Cardiac muscle cell (in vitro differentiated cells and primary cell): ENCODE data around the gene CTDSP2. TPM values are rescaled to one million over a fixed set of nuclear protein-coding genes. Genes with fewer than 3 reads are reported as not detected.
"Not testable (repeated sequence)": the region's sequence is repeated elsewhere in the genome, so short reads cannot be mapped to it uniquely, and the experiment has no call there.

ENCODE experiments used
- DNase-seq, 2 donors: peaks; one replicate each; pipeline versions ENCODE4 v3.0.0 to v3.0.0-alpha.2; 2010 to 2017; ENCODE audit warnings: low read depth in 1 of 2, low spot score in 1 of 2
- H3K27ac ChIP-seq: fragments of 200-600 bp; sonication (generic); 2 replicates; pipeline ENCODE4 v1.5.1; 2016
- H3K27me3 ChIP-seq: fragments of 200-600 bp; sonication (generic); 2 replicates; pipeline ENCODE4 v1.6.0; 2016; ENCODE audit warnings: control low read depth
- H3K36me3 ChIP-seq: fragments of 200-600 bp; sonication (generic); 2 replicates; pipeline ENCODE4 v1.5.1; 2016; ENCODE audit warnings: control low read depth
- H3K4me1 ChIP-seq: fragments of 200-600 bp; sonication (generic); 2 replicates; pipeline ENCODE4 v1.8.1; 2017; ENCODE audit warnings: low read depth, mild to moderate bottlenecking, mixed run types
- H3K4me3 ChIP-seq: fragments of 200-600 bp; sonication (generic); 2 replicates; pipeline ENCODE4 v1.5.1; 2016; ENCODE audit warnings: mild to moderate bottlenecking
- H3K9me3 ChIP-seq: fragments of 200-600 bp; sonication (generic); 2 replicates; pipeline ENCODE4 v1.5.1; 2017; ENCODE audit warnings: low read depth, mild to moderate bottlenecking, control low read depth
- polyA plus RNA-seq: library from polyadenylated mRNA; unstranded; fragments of >200 nt; fragmentation: Nextera tagmentation; extraction: Ambion mirVana; gene quantifications from 2 replicates; pipeline ENCODE4 v1.2.1, GENCODE V29; 2016
- total RNA-seq: library from RNA; depleted of rRNA; stranded (reverse); fragments of >200 nt; gene quantifications from 2 replicates; pipeline ENCODE4 v1.2.3, GENCODE V29; 2016
- TF ChIP-seq, protein P1 (sequence below): IDR thresholded peaks from 2 replicates; pipeline ENCODE4 v1.5.1; 2012; ENCODE audit warnings: low read depth, mild to moderate bottlenecking, low read length

CTDSP2 gene
- total and polyA plus RNA-seq, 2 experiments from 2014 or later = 82.9 to 105 TPM

DNA sequence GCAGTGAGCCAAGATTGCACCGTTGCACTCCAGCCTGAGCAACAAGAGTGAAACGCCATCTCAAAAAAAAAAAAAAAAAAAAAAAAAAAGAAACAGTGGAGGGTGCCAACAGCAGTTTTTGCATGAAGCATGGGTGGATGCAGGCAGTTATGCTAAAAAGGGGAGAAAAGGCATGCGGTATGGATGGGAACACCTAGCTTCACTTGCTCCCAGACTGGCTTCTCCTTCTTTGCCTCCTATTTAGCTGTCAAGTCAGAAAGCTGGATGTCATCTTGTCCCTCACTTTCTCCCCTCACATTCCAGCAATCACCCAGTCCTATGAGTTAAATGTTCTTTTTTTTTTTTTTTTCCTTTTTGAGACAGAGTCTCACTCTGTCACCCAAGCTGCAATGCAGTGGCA lies 71.5 kb downstream of the CTDSP2 start:
- Histone ChIP-seq H3K4me1 (peaks cover 4% of the 10 kb centered on the region), H3K9me3 (no peaks in the 10 kb centered on the region), H3K4me3 (no peak overlapping the region), H3K36me3 (no peaks in the 10 kb centered on the region), H3K27ac (no peak overlapping the region), H3K27me3 (no peaks in the 10 kb centered on the region)
- TF ChIP-seq, protein P1, sequence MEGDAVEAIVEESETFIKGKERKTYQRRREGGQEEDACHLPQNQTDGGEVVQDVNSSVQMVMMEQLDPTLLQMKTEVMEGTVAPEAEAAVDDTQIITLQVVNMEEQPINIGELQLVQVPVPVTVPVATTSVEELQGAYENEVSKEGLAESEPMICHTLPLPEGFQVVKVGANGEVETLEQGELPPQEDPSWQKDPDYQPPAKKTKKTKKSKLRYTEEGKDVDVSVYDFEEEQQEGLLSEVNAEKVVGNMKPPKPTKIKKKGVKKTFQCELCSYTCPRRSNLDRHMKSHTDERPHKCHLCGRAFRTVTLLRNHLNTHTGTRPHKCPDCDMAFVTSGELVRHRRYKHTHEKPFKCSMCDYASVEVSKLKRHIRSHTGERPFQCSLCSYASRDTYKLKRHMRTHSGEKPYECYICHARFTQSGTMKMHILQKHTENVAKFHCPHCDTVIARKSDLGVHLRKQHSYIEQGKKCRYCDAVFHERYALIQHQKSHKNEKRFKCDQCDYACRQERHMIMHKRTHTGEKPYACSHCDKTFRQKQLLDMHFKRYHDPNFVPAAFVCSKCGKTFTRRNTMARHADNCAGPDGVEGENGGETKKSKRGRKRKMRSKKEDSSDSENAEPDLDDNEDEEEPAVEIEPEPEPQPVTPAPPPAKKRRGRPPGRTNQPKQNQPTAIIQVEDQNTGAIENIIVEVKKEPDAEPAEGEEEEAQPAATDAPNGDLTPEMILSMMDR = no peak
- DNase-seq = no peak

DNA sequence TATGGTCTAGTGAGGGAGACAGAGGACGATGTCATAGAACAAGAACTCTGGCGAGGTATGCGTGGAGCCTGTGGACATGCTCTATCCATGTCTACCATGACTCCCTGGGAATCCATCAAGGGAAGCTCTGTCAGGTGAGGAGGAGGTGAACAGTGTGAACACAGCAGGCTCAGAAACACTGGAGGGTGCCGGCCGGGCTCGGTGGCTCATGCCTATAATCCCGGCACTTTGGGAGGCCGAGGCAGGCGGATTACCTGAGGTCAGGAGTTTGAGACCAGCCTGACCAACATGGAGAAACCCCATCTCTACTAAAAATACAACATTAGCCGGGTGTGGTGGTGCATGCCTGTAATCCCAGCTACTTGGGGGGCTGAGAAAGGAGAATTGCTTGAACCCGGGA lies 71.9 kb downstream of the CTDSP2 start:
- H3K4me1 ChIP-seq, H3K4me3 ChIP-seq, H3K27ac ChIP-seq, H3K9me3 ChIP-seq, H3K36me3 ChIP-seq, DNase-seq, H3K27me3 ChIP-seq: not testable (repeated sequence)

DNA sequence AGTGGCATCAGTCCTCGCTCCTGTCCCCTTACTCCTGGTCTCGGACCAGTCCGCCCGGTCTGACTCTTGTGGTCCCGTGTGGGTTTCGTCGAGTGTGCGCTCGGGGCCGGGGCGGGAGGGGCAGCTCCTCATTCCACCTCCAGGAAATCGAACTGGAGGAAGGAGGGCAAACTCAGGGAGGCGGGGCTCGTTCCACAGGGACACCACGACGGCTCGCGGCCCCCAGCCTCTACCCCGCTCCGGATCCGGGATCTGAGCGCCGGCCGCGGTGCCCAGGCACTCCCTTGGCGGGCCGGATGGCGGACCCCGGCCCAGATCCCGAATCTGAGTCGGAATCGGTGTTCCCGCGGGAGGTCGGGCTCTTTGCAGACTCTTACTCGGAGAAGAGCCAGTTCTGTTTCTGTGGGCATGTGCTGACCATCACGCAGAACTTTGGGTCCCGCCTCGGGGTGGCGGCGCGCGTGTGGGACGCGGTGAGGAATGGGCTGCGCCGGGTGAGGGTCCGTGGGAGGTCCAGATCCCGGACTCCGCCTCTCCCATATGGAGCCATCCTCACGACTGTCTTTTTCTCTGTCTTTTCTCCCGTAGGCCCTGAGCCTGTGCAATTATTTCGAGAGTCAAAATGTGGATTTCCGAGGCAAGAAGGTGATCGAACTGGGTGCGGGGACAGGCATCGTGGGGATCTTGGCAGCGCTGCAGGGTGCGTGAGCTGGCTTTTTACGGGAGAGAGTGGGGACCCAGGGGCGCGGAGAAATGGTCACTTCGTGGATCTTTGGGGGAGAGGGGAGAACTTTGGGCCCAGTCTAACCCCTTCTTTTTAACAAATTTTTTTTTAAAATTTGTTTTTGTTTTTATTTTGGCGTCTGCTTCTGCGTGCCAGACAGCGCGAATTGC lies 73.9 kb downstream of the CTDSP2 start, which contains the start of gene EEF1AKMT3:
Gene EEF1AKMT3 (plus strand): TSS at position 186 of the 894 bp plus-strand sequence. CDS start 111 bp downstream, at position 297.
- DNase-seq = peak; percentile 54 to 57
- TF ChIP-seq, protein P1 = no peak
- H3K36me3 ChIP-seq = no peaks in the 10 kb centered on the region
- H3K4me3 ChIP-seq = peak within 1 kb of the TSS; percentile 57
- H3K27ac ChIP-seq = peak within 1 kb of the TSS; percentile 86
- H3K4me1 ChIP-seq = peaks cover 4% of the 10 kb centered on the region
- peaks cover 2% of the 10 kb centered on the region for H3K27me3 ChIP-seq
- H3K9me3 ChIP-seq = no peaks in the 10 kb centered on the region

DNA sequence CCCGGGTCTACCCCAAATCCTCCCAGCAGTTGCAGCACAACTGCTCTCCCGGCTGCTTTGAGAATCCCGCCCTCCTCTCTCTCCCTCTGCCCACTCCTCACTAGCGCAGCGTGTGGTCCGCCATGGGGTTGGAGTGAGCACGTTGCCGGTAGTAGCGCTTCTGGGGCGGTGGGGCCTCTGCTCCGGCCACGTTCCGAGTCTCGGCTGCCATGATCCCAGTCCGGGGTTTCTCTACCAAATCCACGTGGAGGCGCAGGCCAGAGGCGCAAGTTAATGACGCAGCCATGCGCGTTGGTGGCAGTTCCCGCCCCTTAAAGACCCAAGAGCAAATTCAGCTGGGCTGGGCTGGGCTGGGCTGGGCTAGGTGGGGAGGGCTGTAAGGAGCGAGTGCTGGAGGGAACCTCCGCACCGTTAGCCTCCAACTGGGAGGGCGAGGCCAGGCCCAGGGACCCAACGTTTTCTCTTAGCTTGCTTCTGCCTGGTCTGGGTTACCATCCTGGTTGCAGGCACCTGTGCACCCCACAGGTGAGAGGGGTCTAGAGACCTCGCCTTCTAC lies 74.6 kb downstream of the CTDSP2 start, which contains the start of gene METTL1:
Gene METTL1 (minus strand): TSS at position 233 of the 556 bp plus-strand sequence. CDS start 22 bp downstream, at position 211.
- no peaks in the 10 kb centered on the region for H3K9me3 ChIP-seq
- H3K4me3 ChIP-seq = peak within 1 kb of the TSS; percentile 57
- H3K4me1 ChIP-seq = peaks cover 4% of the 10 kb centered on the region
- no peaks in the 10 kb centered on the region for H3K36me3 ChIP-seq
- peak within 1 kb of the TSS; percentile 86 for H3K27ac ChIP-seq
- peak; percentile 96 to 98 for DNase-seq
- peaks cover 9% of the 10 kb centered on the region for H3K27me3 ChIP-seq
- TF ChIP-seq, protein P1 = no peak

DNA sequence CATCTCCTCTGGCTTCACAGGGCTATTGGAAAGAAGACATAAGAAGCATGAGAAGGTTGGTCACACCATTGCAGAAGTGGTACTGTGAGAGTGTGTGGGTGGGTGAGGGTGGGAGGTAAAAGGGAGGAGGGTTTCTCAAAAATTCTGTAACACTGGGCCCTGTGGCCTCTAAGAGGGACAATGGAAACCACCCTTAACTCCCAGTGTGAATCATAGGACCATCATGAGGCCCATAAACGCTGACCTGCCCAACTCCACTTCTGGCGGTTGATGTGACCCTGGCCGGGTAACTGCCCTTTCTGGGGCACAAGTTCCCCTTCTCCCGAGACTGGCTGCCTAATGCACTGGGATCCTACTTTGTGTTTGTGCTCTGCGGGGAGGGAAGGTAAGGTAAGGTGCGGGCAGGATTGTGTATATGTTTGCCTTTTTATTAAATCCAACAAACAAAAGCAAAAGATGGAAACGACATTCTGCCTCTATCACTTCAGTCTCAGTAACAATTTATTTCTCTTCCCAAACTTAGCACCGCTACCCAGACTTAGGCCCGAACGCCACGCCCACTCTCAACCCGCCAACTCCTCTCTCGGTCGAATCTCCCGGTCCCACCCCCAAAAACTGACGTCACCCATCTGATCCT lies 75.2 kb downstream of the CTDSP2 start:
- H3K9me3 ChIP-seq = no peaks in the 10 kb centered on the region
- H3K27ac ChIP-seq = peak overlapping the region; percentile 86
- TF ChIP-seq, protein P1 = no peak
- peaks cover 15% of the 10 kb centered on the region for H3K27me3 ChIP-seq
- H3K36me3 ChIP-seq = no peaks in the 10 kb centered on the region
- peak; percentile 88 to 94 for DNase-seq
- peak overlapping the region; percentile 57 for H3K4me3 ChIP-seq
- H3K4me1 ChIP-seq = peaks cover 4% of the 10 kb centered on the region
